ENCODE data around the gene OSCP1.

Gene OSCP1

DNA sequence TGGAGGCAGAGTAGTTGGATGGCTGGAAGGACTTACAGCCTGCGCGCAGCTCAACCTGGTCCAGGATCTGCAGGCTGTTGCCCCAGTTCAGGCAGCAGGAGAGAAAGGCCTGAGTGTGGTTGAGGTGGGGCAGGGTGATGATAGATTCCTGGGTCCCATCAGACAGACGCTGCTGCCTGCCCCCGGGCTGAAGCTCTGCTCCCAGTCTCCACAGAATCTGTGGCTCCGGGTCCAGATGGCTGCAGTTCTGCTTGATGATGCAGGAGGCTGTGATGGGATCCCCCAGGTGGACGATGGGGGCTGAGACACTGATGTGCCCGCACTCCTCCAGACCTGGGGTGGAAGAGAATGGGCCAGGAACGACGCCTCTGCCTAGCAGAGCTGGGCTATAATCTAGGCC, 25.1 kb upstream of the OSCP1 start:
- DNase-seq (ENCODE audit: low read depth), result no peak
- no peak overlapping the region for H3K4me3 ChIP-seq (ENCODE audit: control insufficient read depth, low read depth, low read length)
- TF ChIP-seq, protein P1, sequence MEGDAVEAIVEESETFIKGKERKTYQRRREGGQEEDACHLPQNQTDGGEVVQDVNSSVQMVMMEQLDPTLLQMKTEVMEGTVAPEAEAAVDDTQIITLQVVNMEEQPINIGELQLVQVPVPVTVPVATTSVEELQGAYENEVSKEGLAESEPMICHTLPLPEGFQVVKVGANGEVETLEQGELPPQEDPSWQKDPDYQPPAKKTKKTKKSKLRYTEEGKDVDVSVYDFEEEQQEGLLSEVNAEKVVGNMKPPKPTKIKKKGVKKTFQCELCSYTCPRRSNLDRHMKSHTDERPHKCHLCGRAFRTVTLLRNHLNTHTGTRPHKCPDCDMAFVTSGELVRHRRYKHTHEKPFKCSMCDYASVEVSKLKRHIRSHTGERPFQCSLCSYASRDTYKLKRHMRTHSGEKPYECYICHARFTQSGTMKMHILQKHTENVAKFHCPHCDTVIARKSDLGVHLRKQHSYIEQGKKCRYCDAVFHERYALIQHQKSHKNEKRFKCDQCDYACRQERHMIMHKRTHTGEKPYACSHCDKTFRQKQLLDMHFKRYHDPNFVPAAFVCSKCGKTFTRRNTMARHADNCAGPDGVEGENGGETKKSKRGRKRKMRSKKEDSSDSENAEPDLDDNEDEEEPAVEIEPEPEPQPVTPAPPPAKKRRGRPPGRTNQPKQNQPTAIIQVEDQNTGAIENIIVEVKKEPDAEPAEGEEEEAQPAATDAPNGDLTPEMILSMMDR (IDR thresholded peaks at IDR 0.05; ENCODE audit: control insufficient read depth, insufficient read depth, low read depth, low read length, missing control alignments), result no peak

DNA sequence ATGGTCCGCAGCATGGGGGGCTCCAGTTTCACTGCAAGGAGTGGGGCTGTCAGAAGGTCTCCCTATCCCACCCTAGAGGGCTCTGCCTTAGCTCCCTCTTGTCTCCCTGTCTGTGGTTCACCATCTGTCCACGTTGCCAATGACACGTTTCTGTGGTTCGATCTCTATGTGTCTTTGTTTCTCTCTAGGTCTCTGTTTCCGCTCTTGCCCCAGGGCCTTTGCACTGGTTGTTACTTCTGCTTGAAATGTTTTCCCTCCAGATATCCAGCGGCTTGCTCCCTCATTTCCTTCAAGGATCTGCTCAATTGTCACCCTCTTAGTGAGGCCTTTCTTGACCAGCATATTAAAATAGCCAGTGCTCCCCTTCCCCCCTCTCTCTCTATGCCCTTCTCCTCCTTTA, 22.4 kb upstream of the OSCP1 start:
- DNase-seq (ENCODE audit: low read depth), result no peak
- H3K4me3 ChIP-seq (ENCODE audit: control insufficient read depth, low read depth, low read length), result no peak overlapping the region
- TF ChIP-seq, protein P1 (IDR thresholded peaks at IDR 0.05; ENCODE audit: control insufficient read depth, insufficient read depth, low read depth, low read length, missing control alignments), result no peak

DNA sequence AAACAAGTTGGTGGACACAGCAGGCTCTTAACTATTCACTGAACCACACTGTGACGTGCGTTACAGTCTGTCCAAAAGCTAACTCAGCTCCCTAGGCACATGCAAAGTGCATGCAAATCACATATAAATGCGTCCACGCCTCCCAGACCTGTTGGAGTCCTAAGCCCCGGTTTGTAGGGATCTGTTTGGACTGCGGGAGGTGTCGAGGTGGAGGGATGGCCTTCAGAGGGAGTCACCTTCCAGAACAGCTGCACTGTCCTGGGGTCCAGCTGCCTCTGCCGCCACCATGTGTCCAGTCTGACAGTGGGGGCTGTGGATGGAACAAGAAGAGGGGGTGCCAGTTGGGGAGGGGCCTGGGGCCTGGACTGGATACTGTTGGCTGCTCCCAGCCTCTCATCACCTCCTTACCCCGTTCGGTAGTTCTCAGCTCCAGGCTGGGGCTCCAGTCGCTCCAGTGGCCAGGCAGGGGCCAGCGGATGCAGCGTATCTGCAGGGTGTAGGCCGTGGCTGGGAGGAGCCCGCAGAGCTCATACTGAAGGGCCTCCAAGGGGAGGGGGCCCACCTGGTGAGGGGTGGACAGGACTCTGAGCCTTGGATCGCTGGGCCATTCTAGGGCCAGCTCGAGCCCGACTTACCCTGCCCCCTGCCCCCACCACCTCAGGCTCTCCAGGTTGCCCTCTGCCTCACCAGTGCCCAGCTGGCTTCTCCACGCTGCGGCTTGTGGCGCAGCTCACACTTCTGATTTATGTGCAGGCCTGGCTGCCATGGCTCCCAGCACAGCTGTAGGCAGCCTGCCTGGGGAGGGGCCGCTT, 21.8 kb upstream of the OSCP1 start:
- H3K4me3 ChIP-seq (ENCODE audit: control insufficient read depth, low read depth, low read length), result no peak overlapping the region
- TF ChIP-seq, protein P1 (IDR thresholded peaks at IDR 0.05; ENCODE audit: control insufficient read depth, insufficient read depth, low read depth, low read length, missing control alignments), result no peak
- DNase-seq (ENCODE audit: low read depth), result no peak

DNA sequence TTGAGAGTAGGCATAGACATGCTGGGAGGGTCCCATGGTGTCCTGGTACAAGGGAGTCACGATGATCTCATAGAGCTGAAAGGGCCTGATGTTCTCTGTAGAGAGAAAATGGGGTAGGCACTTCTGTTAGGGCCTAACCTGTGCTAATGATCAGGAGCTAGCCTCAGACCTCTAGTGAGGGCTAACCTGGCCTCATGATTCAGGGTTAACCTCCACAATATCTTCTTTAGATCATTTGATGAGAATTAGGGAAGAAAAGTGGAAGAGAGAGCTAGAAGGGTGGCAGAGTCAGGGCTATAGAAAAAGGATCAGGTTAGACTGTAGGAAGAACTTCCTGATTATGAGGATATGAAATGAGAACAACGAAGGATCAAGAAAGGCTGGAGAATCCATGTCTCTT, 18.9 kb upstream of the OSCP1 start:
- no peak for DNase-seq (ENCODE audit: low read depth)
- TF ChIP-seq, protein P1 (IDR thresholded peaks at IDR 0.05; ENCODE audit: control insufficient read depth, insufficient read depth, low read depth, low read length, missing control alignments), result no peak

DNA sequence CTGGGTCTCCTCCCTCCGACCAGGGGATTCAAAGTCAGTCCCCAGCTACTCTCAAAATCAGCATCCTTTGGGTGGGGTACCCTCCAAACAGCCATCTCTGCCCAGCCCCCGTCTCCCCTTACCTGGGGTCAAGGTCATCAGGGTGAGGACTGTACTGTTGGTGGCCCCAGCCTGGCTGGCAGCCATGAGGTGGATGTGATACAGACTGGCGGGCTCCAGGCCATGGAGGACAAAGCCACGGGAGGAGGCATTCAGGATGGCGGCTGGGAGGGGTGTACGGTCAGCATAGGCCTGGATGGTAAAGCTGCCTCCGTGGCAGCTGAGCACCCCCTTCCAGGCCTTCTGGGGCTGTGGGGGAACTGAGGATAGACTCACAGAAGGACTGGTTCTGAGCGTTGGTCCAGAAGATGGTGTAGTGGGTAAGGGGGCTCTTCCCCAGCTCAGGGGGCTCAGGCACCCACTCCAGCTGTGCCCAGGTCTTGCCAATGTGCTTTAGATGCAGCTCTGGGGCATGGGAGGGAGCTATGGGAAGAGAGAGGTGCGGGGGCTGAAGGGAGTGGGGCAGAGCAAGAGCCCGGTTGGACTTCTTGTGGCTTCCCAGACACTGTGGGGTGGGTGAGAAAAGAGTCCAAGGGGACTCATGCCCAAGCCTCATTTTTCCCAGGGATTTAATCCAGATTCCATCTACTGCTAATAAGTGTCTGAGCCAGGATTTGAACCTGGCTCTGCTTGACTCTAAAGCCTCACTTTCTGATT, 17.6 kb upstream of the OSCP1 start:
- H3K4me3 ChIP-seq (ENCODE audit: control insufficient read depth, low read depth, low read length), result no peak overlapping the region
- TF ChIP-seq, protein P1 (IDR thresholded peaks at IDR 0.05; ENCODE audit: control insufficient read depth, insufficient read depth, low read depth, low read length, missing control alignments), result no peak
- no peak for DNase-seq (ENCODE audit: low read depth)

More for the DNA sequence above, 18.9 kb upstream of the OSCP1 start:
- no peak overlapping the region for H3K4me3 ChIP-seq (ENCODE audit: control insufficient read depth, low read depth, low read length)

DNA sequence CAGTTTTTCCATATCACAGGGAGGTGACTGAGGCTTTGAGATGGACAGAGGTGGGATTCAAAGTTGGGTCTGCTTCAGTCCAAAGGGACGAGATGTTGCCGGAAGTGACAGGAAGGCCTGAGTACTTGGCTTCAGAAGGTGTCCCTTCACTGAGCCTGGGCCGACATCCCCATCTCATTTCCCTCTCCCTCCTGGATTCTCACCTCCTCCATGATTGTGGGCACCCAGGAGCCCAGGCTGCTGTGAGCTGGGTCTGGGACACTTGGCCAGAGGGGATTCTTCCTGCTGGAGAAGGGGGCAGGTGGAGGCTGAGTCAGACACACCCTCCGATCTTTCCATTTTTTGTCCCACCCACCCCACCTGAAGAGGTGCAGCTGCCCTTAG, 16.8 kb upstream of the OSCP1 start:
- TF ChIP-seq, protein P1 (IDR thresholded peaks at IDR 0.05; ENCODE audit: control insufficient read depth, insufficient read depth, low read depth, low read length, missing control alignments), result no peak
- no peak overlapping the region for H3K4me3 ChIP-seq (ENCODE audit: control insufficient read depth, low read depth, low read length)
- no peak for DNase-seq (ENCODE audit: low read depth)

All from AG09309 (cell line).